Glutamatergic neuron (in vitro differentiated cells): ENCODE measurements around the gene PLD1. TPM values are rescaled to one million over a fixed set of nuclear protein-coding genes. Genes with fewer than 3 reads are reported as not detected.

Source experiments
- DNase-seq: peaks from one replicate; pipeline ENCODE4 v3.0.0; 2022
- H3K27ac Mint-ChIP-seq: one replicate; pipeline ENCODE4 v1.8.0; 2020; ENCODE audit warnings: mild to moderate bottlenecking, mixed read lengths, inconsistent platforms; ENCODE audit not compliant: unreplicated experiment
- H3K27me3 Mint-ChIP-seq: one replicate; pipeline ENCODE4 v1.8.0; 2020; ENCODE audit warnings: mild to moderate bottlenecking, moderate library complexity, mixed read lengths, inconsistent platforms; ENCODE audit not compliant: unreplicated experiment
- H3K36me3 Mint-ChIP-seq: one replicate; pipeline ENCODE4 v1.8.0; 2020; ENCODE audit warnings: mild to moderate bottlenecking, mixed read lengths, inconsistent platforms; ENCODE audit not compliant: unreplicated experiment
- H3K4me1 Mint-ChIP-seq: one replicate; pipeline ENCODE4 v1.8.0; 2020; ENCODE audit warnings: mild to moderate bottlenecking, low read depth, mixed read lengths, inconsistent platforms; ENCODE audit not compliant: unreplicated experiment
- H3K4me3 Mint-ChIP-seq: one replicate; pipeline ENCODE4 v1.8.0; 2020; ENCODE audit warnings: mild to moderate bottlenecking, mixed read lengths, inconsistent platforms; ENCODE audit not compliant: unreplicated experiment
- H3K9me3 Mint-ChIP-seq: one replicate; pipeline ENCODE4 v1.8.0; 2020; ENCODE audit warnings: mild to moderate bottlenecking, moderate library complexity, mixed read lengths, inconsistent platforms; ENCODE audit not compliant: unreplicated experiment
- CTCF ChIP-seq: fragments of 200-600 bp; sonication (generic); IDR thresholded peaks from one replicate; pipeline ENCODE4 v1.5.0; 2021; ENCODE audit not compliant: partially characterized antibody, unreplicated experiment
- total RNA-seq: library from RNA; stranded (reverse); fragmentation: NEBNext Ultra II Directional; extraction: Animal tissue kit (Norgen Biotek cat#: 25700); gene quantifications from one replicate; pipeline ENCODE4 v1.2.1, GENCODE V29; 2021; ENCODE audit not compliant: unreplicated experiment

Gene PLD1
- total RNA-seq, 1 donor from 2014 or later = 0.61 TPM

GRCh38 chr3:171847133-171847532, 36.9 kb upstream of the PLD1 start:
- H3K27ac Mint-ChIP-seq = no peak overlapping the region
- no peaks in the 10 kb centered on the region for H3K27me3 Mint-ChIP-seq
- H3K9me3 Mint-ChIP-seq = no peaks in the 10 kb centered on the region
- no peak for DNase-seq
- H3K36me3 Mint-ChIP-seq = no peaks in the 10 kb centered on the region
- no peak overlapping the region for H3K4me3 Mint-ChIP-seq
- no peaks in the 10 kb centered on the region for H3K4me1 Mint-ChIP-seq
- no peak for TF ChIP-seq CTCF

- no peak overlapping the region for H3K27ac Mint-ChIP-seq
- no peak overlapping the region for H3K4me3 Mint-ChIP-seq
- peaks cover 2% of the 10 kb centered on the region for H3K9me3 Mint-ChIP-seq
- no peaks in the 10 kb centered on the region for H3K36me3 Mint-ChIP-seq
- H3K4me1 Mint-ChIP-seq = peaks cover 1% of the 10 kb centered on the region
- no peaks in the 10 kb centered on the region for H3K27me3 Mint-ChIP-seq
- no peak for DNase-seq
- TF ChIP-seq CTCF = no peak
These were observed 36.3 kb upstream of the PLD1 start for GRCh38 chr3:171846597-171846996.

- Mint-ChIP-seq H3K27me3 (no peaks in the 10 kb centered on the region), H3K9me3 (peaks cover 2% of the 10 kb centered on the region), H3K4me3 (no peak overlapping the region), H3K4me1 (peaks cover 6% of the 10 kb centered on the region), H3K27ac (no peak overlapping the region), H3K36me3 (no peaks in the 10 kb centered on the region)
- TF ChIP-seq CTCF = no peak
- no peak for DNase-seq
These were observed 35.4 kb upstream of the PLD1 start for GRCh38 chr3:171845481-171846284.

- Mint-ChIP-seq H3K4me1 (peaks cover 11% of the 10 kb centered on the region), H3K27ac (no peak overlapping the region), H3K36me3 (no peaks in the 10 kb centered on the region), H3K9me3 (peaks cover 2% of the 10 kb centered on the region), H3K27me3 (no peaks in the 10 kb centered on the region), H3K4me3 (no peak overlapping the region)
- no peak for TF ChIP-seq CTCF
- no peak for DNase-seq
These were observed 34.6 kb upstream of the PLD1 start for GRCh38 chr3:171844873-171845272.

GRCh38 chr3:171842864-171843518, 32.7 kb upstream of the PLD1 start, which contains the start of gene TMEM212:
Gene TMEM212, plus strand, starts transcription at chr3:171843349. Its CDS starts 35 bp downstream, at chr3:171843384.
- Mint-ChIP-seq H3K4me3 (no peak within 1 kb of the TSS), H3K9me3 (peaks cover 2% of the 10 kb centered on the region), H3K4me1 (peaks cover 11% of the 10 kb centered on the region), H3K27ac (no peak within 1 kb of the TSS), H3K27me3 (no peaks in the 10 kb centered on the region), H3K36me3 (no peaks in the 10 kb centered on the region)
- TF ChIP-seq CTCF = no peak
- DNase-seq = no peak
